ENCODE measurements around the gene WASL.

WASL gene

DNA sequence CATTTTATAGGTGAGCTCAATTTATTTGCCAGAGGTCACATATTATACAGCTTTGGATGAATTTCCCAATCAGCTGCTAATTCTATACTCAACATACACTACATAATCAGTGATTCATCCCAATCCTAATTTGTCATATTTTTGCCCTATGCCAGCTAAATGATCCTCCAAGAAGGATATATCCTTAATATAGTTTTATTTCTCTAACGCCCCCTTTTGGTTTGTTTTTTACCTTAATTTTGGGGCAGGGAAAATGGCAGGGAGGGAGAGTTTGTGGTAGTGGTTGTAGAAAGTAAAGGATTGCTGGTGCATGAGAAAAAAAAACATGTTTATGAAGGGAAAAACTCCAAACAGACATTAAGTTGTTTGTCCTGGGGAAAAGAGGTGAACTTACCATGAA, 31.9 kb downstream of the WASL start:
- no peak overlapping the region for H3K9ac ChIP-seq (ENCODE audit: low read depth, low read length)
- no peaks in the 10 kb centered on the region for H3K9me3 ChIP-seq (ENCODE audit: control insufficient read depth, insufficient read depth, low read length)
- H3K4me3 ChIP-seq (ENCODE audit: low read depth, low read length): no peak overlapping the region
- no peaks in the 10 kb centered on the region for H3K36me3 ChIP-seq (ENCODE audit: control insufficient read depth, insufficient read depth, low read length)
- peaks cover 19% of the 10 kb centered on the region for H3K4me1 ChIP-seq (ENCODE audit: control insufficient read depth, insufficient read depth, low read length)
- H3K27ac ChIP-seq (ENCODE audit: low read depth, low read length): no peak overlapping the region
- no peaks in the 10 kb centered on the region for H3K27me3 ChIP-seq (ENCODE audit: control insufficient read depth, insufficient read depth, low read length)

DNA sequence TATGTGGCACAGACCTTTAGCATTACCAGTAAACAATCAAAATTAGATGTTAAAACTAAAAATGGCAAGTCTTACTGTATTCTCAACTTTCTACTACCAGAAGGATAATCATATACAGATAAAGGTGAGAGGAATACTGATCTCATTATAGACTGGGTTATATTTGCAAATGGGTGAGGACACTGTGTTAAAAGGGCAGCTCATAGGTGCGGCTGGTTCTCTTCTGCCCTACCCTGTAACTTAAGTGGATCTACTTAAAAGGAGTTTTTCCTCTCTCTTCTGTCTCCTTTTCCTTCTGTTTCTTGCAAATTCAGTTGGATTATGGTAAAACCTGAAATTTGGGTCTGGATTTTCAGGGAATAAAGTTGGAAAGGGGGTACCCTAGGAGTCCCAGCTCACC, 33.0 kb downstream of the WASL start:
- H3K4me1 ChIP-seq (ENCODE audit: control insufficient read depth, insufficient read depth, low read length): peaks cover 30% of the 10 kb centered on the region
- no peaks in the 10 kb centered on the region for H3K36me3 ChIP-seq (ENCODE audit: control insufficient read depth, insufficient read depth, low read length)
- H3K27me3 ChIP-seq (ENCODE audit: control insufficient read depth, insufficient read depth, low read length): no peaks in the 10 kb centered on the region
- H3K9me3 ChIP-seq (ENCODE audit: control insufficient read depth, insufficient read depth, low read length): no peaks in the 10 kb centered on the region
- H3K27ac ChIP-seq (ENCODE audit: low read depth, low read length): no peak overlapping the region
- H3K4me3 ChIP-seq (ENCODE audit: low read depth, low read length): no peak overlapping the region
- no peak overlapping the region for H3K9ac ChIP-seq (ENCODE audit: low read depth, low read length)

DNA sequence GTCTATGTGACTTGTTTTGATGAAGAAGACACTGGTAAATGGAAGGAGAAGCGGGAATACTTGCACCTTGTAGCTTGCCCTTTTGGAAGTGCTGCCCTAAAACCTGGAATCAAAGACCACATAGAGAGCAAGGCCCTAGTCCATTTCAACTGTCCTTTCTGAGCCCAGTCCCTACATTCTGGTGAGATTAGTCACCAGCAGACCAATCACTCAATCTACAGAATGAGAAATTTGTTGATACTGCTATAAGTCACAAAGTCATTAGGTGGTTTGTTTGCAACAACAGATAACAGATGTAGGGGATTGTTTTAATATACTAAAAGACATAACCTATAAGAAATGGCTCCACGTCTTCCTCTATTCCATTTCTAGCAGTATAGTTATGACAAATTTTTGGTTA, 33.6 kb downstream of the WASL start:
- no peaks in the 10 kb centered on the region for H3K9me3 ChIP-seq (ENCODE audit: control insufficient read depth, insufficient read depth, low read length)
- H3K27ac ChIP-seq (ENCODE audit: low read depth, low read length): no peak overlapping the region
- H3K4me3 ChIP-seq (ENCODE audit: low read depth, low read length): no peak overlapping the region
- H3K27me3 ChIP-seq (ENCODE audit: control insufficient read depth, insufficient read depth, low read length): no peaks in the 10 kb centered on the region
- peaks cover 35% of the 10 kb centered on the region for H3K4me1 ChIP-seq (ENCODE audit: control insufficient read depth, insufficient read depth, low read length)
- no peak overlapping the region for H3K9ac ChIP-seq (ENCODE audit: low read depth, low read length)
- H3K36me3 ChIP-seq (ENCODE audit: control insufficient read depth, insufficient read depth, low read length): no peaks in the 10 kb centered on the region

DNA sequence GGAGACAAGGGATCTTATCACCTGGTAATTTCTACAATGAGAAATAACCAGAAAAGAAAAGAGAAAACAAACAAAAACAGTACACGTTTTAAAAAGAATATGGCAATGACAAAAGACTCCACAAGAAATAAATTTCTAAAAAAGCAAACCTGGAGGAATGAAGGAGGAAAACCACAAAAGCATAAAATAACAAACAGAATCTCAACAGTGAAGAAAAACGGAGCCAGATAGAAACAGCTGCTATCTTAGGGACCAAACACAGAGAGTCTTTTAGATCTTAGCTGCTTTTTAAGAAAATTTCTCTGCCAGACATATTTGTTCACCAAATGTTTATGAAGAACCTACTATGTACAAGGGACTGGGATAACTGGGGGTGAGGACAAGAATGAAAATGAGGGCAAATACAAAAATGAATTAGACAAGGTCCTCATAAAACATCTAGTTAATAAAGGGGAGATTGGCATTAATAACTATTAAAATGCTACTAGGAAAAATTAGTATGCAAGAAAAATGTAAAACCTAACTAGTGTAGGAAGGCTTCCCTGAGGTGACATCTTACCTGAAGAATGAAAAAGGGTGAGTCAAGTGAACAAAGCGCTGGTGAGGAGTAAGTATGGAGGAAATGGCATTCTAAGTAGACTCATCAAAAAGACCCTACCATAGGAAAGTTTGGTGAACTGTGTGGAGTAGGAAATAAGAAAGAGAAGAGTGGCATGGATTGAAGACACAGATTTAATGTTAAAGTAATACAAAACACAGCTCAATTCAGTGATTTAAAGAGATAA, 34.3 kb downstream of the WASL start:
- Histone ChIP-seq H3K27me3 (ENCODE audit: control insufficient read depth, insufficient read depth, low read length) (no peaks in the 10 kb centered on the region), H3K4me1 (ENCODE audit: control insufficient read depth, insufficient read depth, low read length) (peaks cover 35% of the 10 kb centered on the region), H3K9me3 (ENCODE audit: control insufficient read depth, insufficient read depth, low read length) (no peaks in the 10 kb centered on the region), H3K9ac (ENCODE audit: low read depth, low read length) (no peak overlapping the region), H3K4me3 (ENCODE audit: low read depth, low read length) (no peak overlapping the region), H3K36me3 (ENCODE audit: control insufficient read depth, insufficient read depth, low read length) (no peaks in the 10 kb centered on the region), H3K27ac (ENCODE audit: low read depth, low read length) (no peak overlapping the region)

DNA sequence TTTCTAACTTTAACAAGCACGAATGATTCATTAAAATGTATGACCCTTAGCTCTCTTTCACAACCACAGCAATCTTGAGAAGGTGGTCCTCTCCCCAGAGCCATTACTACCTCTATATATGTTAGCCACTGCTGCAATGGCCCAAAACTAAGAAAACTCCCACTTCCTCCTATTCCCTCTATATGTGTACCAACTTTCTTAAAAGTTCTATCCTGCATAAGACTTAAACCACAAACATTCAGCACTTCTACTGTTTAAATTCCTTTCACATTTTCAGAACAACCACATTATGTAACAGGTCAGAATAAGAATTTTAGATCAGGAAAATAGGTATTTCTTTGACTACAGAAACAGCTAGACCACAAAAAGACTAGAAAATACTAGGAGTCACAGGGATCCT, 36.2 kb downstream of the WASL start:
- H3K9ac ChIP-seq (ENCODE audit: low read depth, low read length): no peak overlapping the region
- no peaks in the 10 kb centered on the region for H3K27me3 ChIP-seq (ENCODE audit: control insufficient read depth, insufficient read depth, low read length)
- H3K9me3 ChIP-seq (ENCODE audit: control insufficient read depth, insufficient read depth, low read length): no peaks in the 10 kb centered on the region
- H3K27ac ChIP-seq (ENCODE audit: low read depth, low read length): no peak overlapping the region
- H3K36me3 ChIP-seq (ENCODE audit: control insufficient read depth, insufficient read depth, low read length): peaks cover 18% of the 10 kb centered on the region
- H3K4me1 ChIP-seq (ENCODE audit: control insufficient read depth, insufficient read depth, low read length): peaks cover 34% of the 10 kb centered on the region
- no peak overlapping the region for H3K4me3 ChIP-seq (ENCODE audit: low read depth, low read length)

DNA sequence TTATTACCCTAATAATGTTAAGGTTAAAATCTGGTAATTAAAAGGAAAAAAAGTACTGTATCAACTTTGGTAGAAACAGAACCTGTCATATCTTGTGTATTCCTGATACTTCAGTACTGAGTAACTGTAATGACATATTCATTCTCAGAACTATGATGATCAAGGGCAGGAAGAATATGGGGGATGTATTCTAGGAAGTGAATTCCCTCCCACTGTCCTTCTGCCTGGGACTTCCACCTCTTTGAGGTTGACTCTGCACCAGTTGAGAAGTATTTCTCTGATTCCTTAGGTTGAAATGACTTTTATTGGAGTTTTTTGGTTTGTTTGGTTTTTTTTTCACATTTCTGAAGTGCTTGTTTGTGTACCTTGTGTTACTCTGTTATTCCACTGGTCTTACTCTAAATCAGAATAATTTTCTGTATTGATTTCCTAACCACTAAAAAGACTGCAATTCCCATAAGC, 36.9 kb downstream of the WASL start:
- H3K27ac ChIP-seq (ENCODE audit: low read depth, low read length): no peak overlapping the region
- no peaks in the 10 kb centered on the region for H3K9me3 ChIP-seq (ENCODE audit: control insufficient read depth, insufficient read depth, low read length)
- H3K27me3 ChIP-seq (ENCODE audit: control insufficient read depth, insufficient read depth, low read length): no peaks in the 10 kb centered on the region
- H3K4me3 ChIP-seq (ENCODE audit: low read depth, low read length): no peak overlapping the region
- H3K36me3 ChIP-seq (ENCODE audit: control insufficient read depth, insufficient read depth, low read length): peaks cover 25% of the 10 kb centered on the region
- H3K9ac ChIP-seq (ENCODE audit: low read depth, low read length): no peak overlapping the region
- peaks cover 30% of the 10 kb centered on the region for H3K4me1 ChIP-seq (ENCODE audit: control insufficient read depth, insufficient read depth, low read length)

DNA sequence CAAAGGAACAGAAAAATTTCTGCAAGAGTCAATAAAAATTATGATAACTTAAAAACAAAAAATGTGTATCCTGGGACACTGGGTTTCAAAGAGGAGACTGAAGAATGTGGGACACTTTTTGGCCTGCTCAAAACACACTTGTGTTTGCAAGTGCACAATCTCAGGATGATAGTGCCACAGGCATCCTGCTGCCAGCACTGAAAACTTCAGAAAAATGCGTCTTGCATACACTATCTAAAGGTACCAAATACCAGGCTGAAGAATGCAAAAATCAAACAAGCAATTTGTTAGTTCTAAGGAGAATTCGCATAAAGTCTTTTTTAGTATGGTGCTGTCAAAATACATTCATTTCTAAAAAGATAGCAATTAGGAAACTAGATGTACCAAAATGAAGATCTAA, 38.1 kb downstream of the WASL start:
- peaks cover 37% of the 10 kb centered on the region for H3K36me3 ChIP-seq (ENCODE audit: control insufficient read depth, insufficient read depth, low read length)
- H3K4me3 ChIP-seq (ENCODE audit: low read depth, low read length): no peak overlapping the region
- peaks cover 30% of the 10 kb centered on the region for H3K4me1 ChIP-seq (ENCODE audit: control insufficient read depth, insufficient read depth, low read length)
- no peak overlapping the region for H3K9ac ChIP-seq (ENCODE audit: low read depth, low read length)
- no peaks in the 10 kb centered on the region for H3K27me3 ChIP-seq (ENCODE audit: control insufficient read depth, insufficient read depth, low read length)
- H3K9me3 ChIP-seq (ENCODE audit: control insufficient read depth, insufficient read depth, low read length): no peaks in the 10 kb centered on the region
- H3K27ac ChIP-seq (ENCODE audit: low read depth, low read length): no peak overlapping the region

DNA sequence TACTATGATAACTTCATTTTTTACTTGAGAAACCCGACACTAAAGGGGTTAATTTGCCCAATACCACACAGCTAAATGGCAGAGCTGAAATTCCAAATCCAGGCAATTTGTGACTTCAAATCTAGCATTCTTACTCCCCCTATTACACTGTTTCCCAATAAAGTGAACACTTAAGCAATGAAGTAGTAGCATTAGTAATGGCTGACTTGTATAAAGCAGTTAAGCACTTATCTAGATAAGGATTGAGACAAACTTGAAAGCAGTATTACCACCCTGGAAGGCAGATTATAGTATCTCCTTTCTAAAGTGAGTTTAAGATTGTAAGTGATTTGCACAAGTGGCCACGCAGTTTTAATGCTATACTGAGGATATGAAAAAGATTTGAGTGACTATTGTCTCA, 39.3 kb downstream of the WASL start:
- Histone ChIP-seq H3K36me3 (ENCODE audit: control insufficient read depth, insufficient read depth, low read length) (peaks cover 49% of the 10 kb centered on the region), H3K4me1 (ENCODE audit: control insufficient read depth, insufficient read depth, low read length) (peaks cover 24% of the 10 kb centered on the region), H3K9me3 (ENCODE audit: control insufficient read depth, insufficient read depth, low read length) (no peaks in the 10 kb centered on the region), H3K27me3 (ENCODE audit: control insufficient read depth, insufficient read depth, low read length) (no peaks in the 10 kb centered on the region), H3K9ac (ENCODE audit: low read depth, low read length) (no peak overlapping the region), H3K27ac (ENCODE audit: low read depth, low read length) (no peak overlapping the region), H3K4me3 (ENCODE audit: low read depth, low read length) (no peak overlapping the region)

DNA sequence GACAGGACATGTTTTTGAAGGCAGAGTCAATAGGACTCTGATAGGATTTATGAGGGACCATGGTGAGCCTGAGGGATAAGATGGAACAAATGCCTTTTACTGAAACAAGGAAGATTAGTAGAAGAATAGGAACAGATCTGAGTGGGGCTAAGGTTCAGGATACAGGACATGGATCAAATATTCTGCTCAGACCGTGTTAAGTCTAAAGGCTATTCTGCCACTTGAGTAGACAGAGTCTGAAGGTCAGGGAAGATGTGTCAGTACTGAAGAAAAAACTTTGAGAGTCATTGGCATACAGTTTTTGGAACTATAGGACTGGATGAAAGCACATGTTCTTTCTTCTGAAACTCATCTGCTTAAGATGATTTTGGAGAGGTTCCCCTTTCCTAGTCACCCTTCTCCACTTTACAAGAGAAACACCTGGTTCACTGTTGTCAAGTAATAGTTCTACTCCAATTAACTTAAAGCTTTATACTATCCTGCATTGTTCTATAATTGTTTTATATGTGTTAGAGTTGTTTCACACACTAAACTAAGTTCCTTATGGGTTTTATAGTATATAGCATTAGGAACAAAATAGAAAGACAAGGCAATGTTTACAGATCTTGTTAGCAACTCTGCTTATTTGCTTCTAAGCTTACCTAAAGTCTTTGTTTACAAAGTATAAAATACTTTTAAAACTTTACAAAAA, 43.4 kb downstream of the WASL start:
- Histone ChIP-seq H3K4me3 (ENCODE audit: low read depth, low read length) (no peak overlapping the region), H3K4me1 (ENCODE audit: control insufficient read depth, insufficient read depth, low read length) (peaks cover under 1% of the 10 kb centered on the region; the same call in 1 of the 2 replicates), H3K36me3 (ENCODE audit: control insufficient read depth, insufficient read depth, low read length) (peaks cover 80% of the 10 kb centered on the region), H3K9me3 (ENCODE audit: control insufficient read depth, insufficient read depth, low read length) (no peaks in the 10 kb centered on the region), H3K9ac (ENCODE audit: low read depth, low read length) (no peak overlapping the region), H3K27ac (ENCODE audit: low read depth, low read length) (no peak overlapping the region), H3K27me3 (ENCODE audit: control insufficient read depth, insufficient read depth, low read length) (no peaks in the 10 kb centered on the region)

DNA sequence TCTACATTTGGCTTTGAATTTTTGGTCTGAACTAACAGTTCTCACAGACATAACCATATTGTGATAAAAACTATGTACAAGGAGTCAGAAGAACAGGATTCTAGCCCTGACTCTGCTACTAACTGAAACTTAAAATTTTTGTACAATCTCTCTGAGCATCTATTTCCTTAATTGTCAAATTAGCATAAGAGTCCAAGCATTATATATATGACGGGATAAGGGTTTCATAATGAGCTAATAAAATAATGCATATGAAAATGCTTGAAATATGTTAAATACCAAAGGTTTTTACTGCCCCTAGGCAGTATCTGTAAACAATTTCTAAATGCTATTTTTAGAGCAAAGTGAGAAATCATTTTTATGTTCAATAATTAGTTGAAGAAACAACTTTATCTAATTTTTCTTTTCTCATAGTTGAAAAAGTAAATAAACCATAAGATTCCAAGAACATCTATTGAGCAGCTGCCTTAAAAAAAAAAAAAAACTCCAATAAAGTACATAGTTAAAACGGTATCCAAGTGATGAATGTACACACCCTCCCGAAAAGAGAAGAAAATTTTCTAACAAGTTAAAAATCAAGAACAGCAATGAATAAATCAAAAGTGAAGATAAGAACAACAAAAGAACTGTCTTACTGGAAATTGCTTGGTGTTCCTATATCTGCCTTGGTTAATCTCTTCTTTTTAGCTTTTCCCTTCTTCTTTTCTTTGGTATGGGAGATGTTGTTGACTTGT, 52.7 kb downstream of the WASL start:
- Histone ChIP-seq H3K9me3 (ENCODE audit: control insufficient read depth, insufficient read depth, low read length) (no peaks in the 10 kb centered on the region), H3K27ac (ENCODE audit: low read depth, low read length) (no peak overlapping the region), H3K4me1 (ENCODE audit: control insufficient read depth, insufficient read depth, low read length) (peaks cover 6% of the 10 kb centered on the region; the same call in 1 of the 2 replicates), H3K4me3 (ENCODE audit: low read depth, low read length) (no peak overlapping the region), H3K9ac (ENCODE audit: low read depth, low read length) (no peak overlapping the region), H3K36me3 (ENCODE audit: control insufficient read depth, insufficient read depth, low read length) (peaks cover 89% of the 10 kb centered on the region), H3K27me3 (ENCODE audit: control insufficient read depth, insufficient read depth, low read length) (no peaks in the 10 kb centered on the region)

DNA sequence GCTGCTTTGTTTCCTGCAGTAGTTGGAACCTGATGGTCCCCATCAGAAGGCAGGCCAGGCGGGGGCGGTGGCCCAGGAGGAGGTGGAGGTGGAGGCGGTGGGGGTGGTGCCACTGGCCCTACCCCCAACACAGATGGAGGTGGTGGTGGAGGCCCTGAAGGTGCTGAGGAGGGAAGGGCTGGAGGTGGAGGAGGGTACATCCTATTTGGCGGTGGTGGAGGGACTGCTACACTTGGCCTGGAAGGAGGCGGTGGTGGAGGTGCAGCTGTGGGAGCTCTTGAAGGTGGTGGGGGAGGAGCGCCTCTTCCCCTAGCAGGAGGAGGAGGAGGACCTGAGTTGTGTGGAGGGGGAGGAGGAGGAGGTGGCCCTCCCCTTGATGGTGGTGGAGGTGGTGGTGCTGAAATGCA, 56.3 kb downstream of the WASL start:
- H3K27me3 ChIP-seq (ENCODE audit: control insufficient read depth, insufficient read depth, low read length): no peaks in the 10 kb centered on the region
- no peaks in the 10 kb centered on the region for H3K9me3 ChIP-seq (ENCODE audit: control insufficient read depth, insufficient read depth, low read length)
- no peak overlapping the region for H3K4me3 ChIP-seq (ENCODE audit: low read depth, low read length)
- peaks cover 6% of the 10 kb centered on the region; the same call in 1 of the 2 replicates for H3K4me1 ChIP-seq (ENCODE audit: control insufficient read depth, insufficient read depth, low read length)
- H3K36me3 ChIP-seq (ENCODE audit: control insufficient read depth, insufficient read depth, low read length): peaks cover 94% of the 10 kb centered on the region
- H3K9ac ChIP-seq (ENCODE audit: low read depth, low read length): no peak overlapping the region
- peak overlapping the region; percentile 37 for H3K27ac ChIP-seq (ENCODE audit: low read depth, low read length)

All from HUES48 (cell line).